Ovary (tissue), 9 donors: ENCODE measurements around the gene SERINC5. TPM values are rescaled to one million over a fixed set of nuclear protein-coding genes. Genes with fewer than 3 reads are reported as not detected.

Experiments
- DNase-seq, 5 donors: peaks; one replicate each; pipeline ENCODE4 v3.0.0-alpha.2; 2019 to 2020
- H3K27ac ChIP-seq, 2 donors: fragments of 200-600 bp; one replicate each; pipeline versions ENCODE4 v1.5.1 to v1.8.0; 2019 to 2022
- H3K27me3 ChIP-seq: fragments of 200-600 bp; one replicate; pipeline ENCODE4 v1.8.0; 2022
- H3K36me3 ChIP-seq: fragments of 200-600 bp; sonication (generic); one replicate; pipeline ENCODE4 v1.5.1; 2019
- H3K4me1 ChIP-seq: one replicate; pipeline ENCODE4 v1.8.1; 2013; ENCODE audit warnings: mild to moderate bottlenecking, moderate library complexity; ENCODE audit not compliant: insufficient read depth
- H3K4me3 ChIP-seq: fragments of 200-600 bp; sonication (generic); one replicate; pipeline ENCODE4 v1.5.1; 2017
- H3K9me3 ChIP-seq, 2 donors: fragments of 200-600 bp in 1 of 2; sonication (generic) in 1 of 2; one replicate each; pipeline versions ENCODE4 v1.5.1 to v1.8.1; 2013 to 2019; ENCODE audit warnings: mild to moderate bottlenecking in 1 of 2, moderate library complexity in 1 of 2
- EP300 ChIP-seq: sonication (generic); formaldehyde crosslinking; IDR thresholded peaks from one replicate; pipeline ENCODE4 v1.6.1; 2017; ENCODE audit warnings: antibody characterized with exemption
- POLR2A ChIP-seq: fragments of 450-650 bp; IDR thresholded peaks from one replicate; pipeline ENCODE4 v1.6.1; 2017; ENCODE audit warnings: antibody characterized with exemption, mild to moderate bottlenecking, moderate library complexity
- WGBS, 3 donors: extraction: QIAGEN DNeasy Blood & Tissue Kit in 1 of 3; methylation state at CpG; one replicate each; pipeline versions ENCODE4 v1.1.5 to v1.1.7; 2013 to 2017; 5-methylcytosine and 5-hydroxymethylcytosine counted together
- intact Hi-C, 4 donors: fragments of 100-400 bp; cut with DNase I; formaldehyde crosslinking; loops; one replicate each; pipeline versions ENCODE4 v1.11.0 to v1.15.1; 2022 to 2023
- polyA plus RNA-seq, 2 donors: library from polyadenylated mRNA; stranded (reverse); fragments of 200-250 nt in 1 of 2; fragments of 350-450 nt in 1 of 2; fragmentation: Illumina TruSeq in 1 of 2; extraction: RNeasy Lipid Tissue Mini Kit (QIAGEN cat#74804) in 1 of 2; gene quantifications; one replicate each; pipeline ENCODE4 v1.2.3, GENCODE V29; 2013 to 2014
- total RNA-seq, 7 donors: library from RNA; depleted of rRNA in 2 of 7; stranded (reverse); fragments of >200 nt in 2 of 7; fragmentation: NEBNext Ultra II Directional in 3 of 7; extraction: Animal tissue kit (Norgen Biotek cat#: 25700) in 3 of 7; gene quantifications; one replicate each; pipeline versions ENCODE4 v1.1.0 to v1.2.4, GENCODE V29; 2016 to 2023
- TF ChIP-seq, protein P1 (sequence below), 3 donors: fragments of 450-650 bp in 2 of 3; fragments of 200-600 bp in 1 of 3; IDR thresholded peaks; one replicate each; pipeline versions ENCODE4 v1.5.1 to v1.8.0; 2016 to 2022; ENCODE audit warnings: antibody characterized with exemption in 3 of 3, mild to moderate bottlenecking in 1 of 3
- donor health status: DM: no; HTN: no; CAD: no; lungs with moderate emphysema.
- donor health status: DM: no; HTN: no; CAD: no.
- donor health status: Bipolar disorder and iron deficiency.
- donor health status: DM: yes; HTN: yes; CAD: no.
- donor health status: DM: no; HTN: no; CAD: no.
- donor health status: DM: yes; HTN: yes; CAD: no.

Gene SERINC5
- total and polyA plus RNA-seq, 9 donors: 12.7 to 88.7 (median 44.5) TPM

DNA sequence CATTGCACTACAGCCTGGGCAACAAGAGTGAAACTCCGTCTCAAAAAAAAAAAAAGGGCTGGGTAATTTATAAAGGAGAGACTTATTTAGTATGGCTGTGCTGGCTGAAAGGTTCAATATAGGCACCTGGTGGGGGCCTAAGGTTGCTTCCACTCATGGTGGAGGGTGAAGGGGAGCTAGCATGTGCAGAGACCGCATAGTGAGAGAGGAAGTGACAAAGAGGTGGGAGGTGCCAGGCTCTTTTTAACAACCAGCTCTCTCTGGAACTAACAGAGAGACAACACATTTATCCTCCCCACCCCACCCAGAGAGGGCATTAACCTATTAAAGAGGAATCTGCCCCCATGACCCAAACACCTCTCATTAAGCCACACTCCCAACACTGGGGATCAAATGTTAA, 28.9 kb upstream of the SERINC5 start:
- Histone ChIP-seq H3K27ac (no peak overlapping the region), H3K36me3 (no peaks in the 10 kb centered on the region), H3K4me1 (no peaks in the 10 kb centered on the region), H3K27me3 (no peaks in the 10 kb centered on the region), H3K4me3 (no peak overlapping the region), H3K9me3 (no peaks in the 10 kb centered on the region)
- DNase-seq: no peak
- TF ChIP-seq, protein P1, sequence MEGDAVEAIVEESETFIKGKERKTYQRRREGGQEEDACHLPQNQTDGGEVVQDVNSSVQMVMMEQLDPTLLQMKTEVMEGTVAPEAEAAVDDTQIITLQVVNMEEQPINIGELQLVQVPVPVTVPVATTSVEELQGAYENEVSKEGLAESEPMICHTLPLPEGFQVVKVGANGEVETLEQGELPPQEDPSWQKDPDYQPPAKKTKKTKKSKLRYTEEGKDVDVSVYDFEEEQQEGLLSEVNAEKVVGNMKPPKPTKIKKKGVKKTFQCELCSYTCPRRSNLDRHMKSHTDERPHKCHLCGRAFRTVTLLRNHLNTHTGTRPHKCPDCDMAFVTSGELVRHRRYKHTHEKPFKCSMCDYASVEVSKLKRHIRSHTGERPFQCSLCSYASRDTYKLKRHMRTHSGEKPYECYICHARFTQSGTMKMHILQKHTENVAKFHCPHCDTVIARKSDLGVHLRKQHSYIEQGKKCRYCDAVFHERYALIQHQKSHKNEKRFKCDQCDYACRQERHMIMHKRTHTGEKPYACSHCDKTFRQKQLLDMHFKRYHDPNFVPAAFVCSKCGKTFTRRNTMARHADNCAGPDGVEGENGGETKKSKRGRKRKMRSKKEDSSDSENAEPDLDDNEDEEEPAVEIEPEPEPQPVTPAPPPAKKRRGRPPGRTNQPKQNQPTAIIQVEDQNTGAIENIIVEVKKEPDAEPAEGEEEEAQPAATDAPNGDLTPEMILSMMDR (IDR thresholded peaks at IDR 0.05): no peak
- TF ChIP-seq POLR2A (no peak), EP300 (no peak)
- intact Hi-C loops: no loop called here
- WGBS, 3 donors: 51 to 70% (median 55%) methylated on average over 2 of the region's 2 CpGs

DNA sequence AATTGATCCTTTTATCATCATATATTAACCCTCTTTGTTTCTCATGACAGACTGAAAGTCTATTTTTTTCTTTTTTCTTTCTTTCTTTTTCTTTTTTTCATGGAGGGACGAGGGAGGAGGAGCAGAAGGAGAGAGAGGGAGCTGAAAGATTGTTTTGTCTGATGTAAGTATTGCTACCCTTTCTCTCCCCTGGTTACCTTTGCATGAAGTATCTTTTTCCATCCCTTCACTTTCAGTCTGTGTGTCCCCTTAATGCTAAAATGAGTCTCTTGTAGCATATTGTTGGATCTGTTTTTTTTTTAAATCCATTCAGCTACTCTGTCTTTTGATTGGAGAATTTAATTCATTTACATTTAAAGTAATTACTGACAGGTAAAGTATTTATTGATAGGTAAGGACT, 27.5 kb upstream of the SERINC5 start:
- Histone ChIP-seq H3K4me3 (no peak overlapping the region), H3K27me3 (no peaks in the 10 kb centered on the region), H3K9me3 (no peaks in the 10 kb centered on the region), H3K4me1 (no peaks in the 10 kb centered on the region), H3K27ac (no peak overlapping the region), H3K36me3 (no peaks in the 10 kb centered on the region)
- intact Hi-C loops: no loop called here
- DNase-seq: no peak
- no peak for TF ChIP-seq POLR2A
- TF ChIP-seq, protein P1 (IDR thresholded peaks at IDR 0.05): no peak
- TF ChIP-seq EP300: no peak
- 53 to 73% (median 57%) methylated on average over 1 of the region's 1 CpG for WGBS, 3 donors

DNA sequence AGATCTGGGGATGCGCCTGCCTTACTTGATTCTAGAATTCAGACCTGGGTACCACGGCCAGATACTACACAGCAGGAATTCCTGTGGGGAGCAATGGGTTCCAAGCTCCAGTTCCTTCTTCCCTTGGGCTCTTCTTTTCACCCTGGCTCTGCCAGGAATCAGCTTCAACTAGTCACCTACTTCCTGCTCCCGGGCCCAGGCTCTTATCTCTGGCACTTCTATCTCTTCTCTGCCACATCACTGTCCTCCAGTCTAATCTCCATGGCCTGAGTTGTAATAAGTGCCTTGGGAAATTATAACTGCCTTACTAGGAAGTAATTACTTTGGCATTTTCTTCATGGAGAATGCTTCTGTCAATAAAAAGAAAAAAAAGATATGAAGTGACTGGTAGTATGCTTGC, 26.2 kb upstream of the SERINC5 start:
- no peaks in the 10 kb centered on the region for H3K4me1 ChIP-seq
- H3K27me3 ChIP-seq: no peaks in the 10 kb centered on the region
- no peak overlapping the region for H3K27ac ChIP-seq
- H3K9me3 ChIP-seq: no peaks in the 10 kb centered on the region
- 65 to 82% (median 81%) methylated on average over 3 of the region's 3 CpGs for WGBS, 3 donors
- no peak for DNase-seq
- intact Hi-C loops: no loop called here
- no peak overlapping the region for H3K4me3 ChIP-seq
- no peak for TF ChIP-seq POLR2A
- TF ChIP-seq, protein P1 (IDR thresholded peaks at IDR 0.05): no peak
- TF ChIP-seq EP300: no peak
- no peaks in the 10 kb centered on the region for H3K36me3 ChIP-seq

DNA sequence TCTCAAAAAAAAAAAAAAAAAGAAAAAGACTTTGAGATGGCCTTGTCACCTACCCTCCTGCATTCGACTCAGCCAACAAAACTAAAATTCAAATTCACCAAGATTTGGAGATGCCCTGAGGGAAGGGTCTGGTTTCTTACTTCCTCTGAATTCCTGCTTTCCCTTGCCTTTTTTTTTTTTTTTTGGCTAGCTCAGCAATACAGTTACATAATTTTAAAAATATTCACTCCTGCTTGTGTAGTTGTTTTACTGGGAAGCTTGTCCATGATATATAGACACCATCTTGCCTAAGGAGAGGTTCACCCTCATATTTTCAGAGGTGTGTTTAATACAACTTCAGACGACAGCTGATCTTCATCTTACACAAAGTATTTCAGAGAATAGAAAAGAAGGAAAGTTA, 21.3 kb upstream of the SERINC5 start:
- intact Hi-C loops: loop anchor here in 2 of 4 donors (10.0 kb wide), 1 partner anchor 182 kb away; no protein-coding TSS in a partner anchor
- TF ChIP-seq POLR2A: no peak
- Histone ChIP-seq H3K4me3 (no peak overlapping the region), H3K9me3 (no peaks in the 10 kb centered on the region), H3K4me1 (no peaks in the 10 kb centered on the region), H3K36me3 (no peaks in the 10 kb centered on the region), H3K27ac (no peak overlapping the region), H3K27me3 (no peaks in the 10 kb centered on the region)
- 7 to 10% (median 8%) methylated on average over 2 of the region's 2 CpGs for WGBS, 3 donors
- DNase-seq: no peak

- intact Hi-C loops: loop anchor here in 2 of 4 donors (10.0 kb wide), 1 partner anchor 181 kb away; no protein-coding TSS in a partner anchor
- no peaks in the 10 kb centered on the region for H3K27me3 ChIP-seq
- H3K27ac ChIP-seq: no peak overlapping the region
- H3K4me3 ChIP-seq: no peak overlapping the region
- no peak for DNase-seq
- H3K4me1 ChIP-seq: no peaks in the 10 kb centered on the region
- H3K9me3 ChIP-seq: no peaks in the 10 kb centered on the region
- no peaks in the 10 kb centered on the region for H3K36me3 ChIP-seq
- TF ChIP-seq EP300 (no peak), POLR2A (no peak)
- TF ChIP-seq, protein P1 (IDR thresholded peaks at IDR 0.05): no peak
Measured at GRCh38 chr5:80276186-80276585, 20.3 kb upstream of the SERINC5 start.
